HL-60/S4 treated with phorbol 12-myristate 13-acetate at 8.2 ng/mL for 4 days and 3 days (cell line): ENCODE measurements around the gene LY6G6F.

Experiments used
- in situ Hi-C: fragments of 300-500 bp; cut with MboI; formaldehyde crosslinking; loops from 2 replicates; pipeline ENCODE4 v1.15.0; 2022; ENCODE audit warnings: low sequenced_read_pairs

Gene LY6G6F, protein sequence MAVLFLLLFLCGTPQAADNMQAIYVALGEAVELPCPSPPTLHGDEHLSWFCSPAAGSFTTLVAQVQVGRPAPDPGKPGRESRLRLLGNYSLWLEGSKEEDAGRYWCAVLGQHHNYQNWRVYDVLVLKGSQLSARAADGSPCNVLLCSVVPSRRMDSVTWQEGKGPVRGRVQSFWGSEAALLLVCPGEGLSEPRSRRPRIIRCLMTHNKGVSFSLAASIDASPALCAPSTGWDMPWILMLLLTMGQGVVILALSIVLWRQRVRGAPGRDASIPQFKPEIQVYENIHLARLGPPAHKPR

DNA sequence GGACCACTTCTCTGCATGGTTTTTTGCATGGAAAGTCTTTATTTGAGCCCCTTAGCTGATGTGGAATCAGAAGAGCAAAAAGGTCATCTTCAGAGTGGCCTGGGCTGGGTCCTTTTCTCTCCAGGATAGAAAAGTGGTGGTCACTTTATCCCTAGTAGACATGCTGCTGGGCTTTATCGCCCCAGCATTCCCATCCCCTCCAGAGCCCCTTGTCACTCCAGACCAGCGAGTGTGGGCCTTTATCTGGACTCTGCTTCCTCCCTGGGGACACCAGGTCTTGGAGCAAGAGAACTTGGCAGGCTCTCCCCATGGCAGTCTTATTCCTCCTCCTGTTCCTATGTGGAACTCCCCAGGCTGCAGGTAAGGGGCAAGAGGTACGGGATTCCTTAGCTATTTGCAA lies at the start of gene LY6G6F:
Gene LY6G6F (plus strand): TSS at position 268 of the 400 bp plus-strand sequence. CDS start 41 bp downstream, at position 309.
- in situ Hi-C loops: no loop called here

DNA sequence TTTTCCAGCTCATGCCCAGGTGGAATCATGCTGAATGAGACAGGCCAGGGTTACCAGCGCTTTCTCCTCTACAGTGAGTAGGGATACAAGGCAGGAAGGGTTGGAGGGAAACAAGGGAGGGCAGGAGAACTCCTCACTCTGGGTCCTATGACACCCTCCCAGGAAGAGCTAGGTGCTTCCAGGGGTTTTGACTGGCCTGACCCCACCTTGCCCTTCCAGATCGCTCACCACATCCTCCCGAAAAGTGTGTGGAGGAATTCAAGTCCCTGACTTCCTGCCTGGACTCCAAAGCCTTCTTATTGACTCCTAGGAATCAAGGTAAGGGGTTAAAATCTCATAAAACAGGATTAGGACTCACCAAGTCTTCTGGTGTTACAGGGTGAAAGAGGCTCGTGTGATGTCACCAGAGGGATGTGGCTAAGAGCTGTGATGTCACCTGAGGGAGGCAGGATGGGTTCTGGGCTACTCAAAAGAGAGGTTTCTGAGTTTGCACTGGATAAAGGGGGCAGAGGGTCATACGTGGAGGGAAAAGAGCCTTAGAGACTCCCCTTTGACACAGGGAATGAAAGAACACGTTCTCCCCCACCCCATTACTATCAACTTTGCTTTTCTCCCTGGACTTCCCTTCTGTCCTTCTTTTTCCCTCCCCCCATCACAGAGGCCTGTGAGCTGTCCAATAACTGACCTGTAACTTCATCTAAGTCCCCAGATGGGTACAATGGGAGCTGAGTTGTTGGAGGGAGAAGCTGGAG lies 49.1 kb upstream of the LY6G6F start:
- in situ Hi-C loops: loop anchor here (25.0 kb wide), 1 partner anchor 305 kb away; the partner anchor contains the start of genes DXO, NELFE and SKIC2

GRCh38 chr6:31658158-31658688 lies 48.4 kb upstream of the LY6G6F start:
- in situ Hi-C loops: loop anchor here (25.0 kb wide), 1 partner anchor 304 kb away; the partner anchor contains the start of genes DXO, NELFE and SKIC2

DNA sequence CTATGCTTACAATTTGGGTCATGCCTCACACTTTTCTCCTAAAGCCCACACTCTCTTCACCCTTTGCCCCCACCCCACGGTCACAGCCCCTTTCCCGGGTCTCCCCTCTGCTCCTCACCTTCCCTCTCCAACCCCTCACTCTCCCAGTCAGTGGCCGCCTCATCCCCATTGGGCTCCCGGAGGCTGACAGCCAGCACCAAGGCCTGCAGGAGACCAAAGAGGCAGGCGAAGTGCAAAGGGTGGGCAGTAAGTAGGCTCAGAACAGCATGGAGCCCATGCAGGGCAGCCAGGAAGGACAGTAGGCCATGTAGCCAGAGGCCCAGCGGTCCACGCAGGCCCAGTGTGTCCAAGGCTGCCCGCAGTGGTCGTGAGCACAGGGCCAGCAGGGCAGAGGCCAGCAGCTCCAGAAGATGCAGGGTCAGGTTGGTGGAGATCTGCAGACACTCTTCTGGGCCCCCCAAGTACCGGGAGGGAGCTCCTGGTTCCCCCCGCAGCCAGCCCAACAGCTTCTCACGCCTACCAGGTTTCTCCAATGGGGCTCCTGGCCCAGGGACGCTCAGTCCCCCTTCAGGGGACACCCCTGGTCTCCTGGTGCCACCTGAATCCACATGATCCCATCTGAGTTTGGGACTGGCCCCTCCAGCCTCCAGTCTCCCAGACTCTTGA lies 47.5 kb upstream of the LY6G6F start:
- in situ Hi-C loops: loop anchor here (25.0 kb wide), 1 partner anchor 303 kb away; the partner anchor contains the start of genes DXO, NELFE and SKIC2

GRCh38 chr6:31659649-31660380 lies 46.9 kb upstream of the LY6G6F start:
- in situ Hi-C loops: loop anchor here (25.0 kb wide), 1 partner anchor 302 kb away; the partner anchor contains the start of genes DXO, NELFE and SKIC2

DNA sequence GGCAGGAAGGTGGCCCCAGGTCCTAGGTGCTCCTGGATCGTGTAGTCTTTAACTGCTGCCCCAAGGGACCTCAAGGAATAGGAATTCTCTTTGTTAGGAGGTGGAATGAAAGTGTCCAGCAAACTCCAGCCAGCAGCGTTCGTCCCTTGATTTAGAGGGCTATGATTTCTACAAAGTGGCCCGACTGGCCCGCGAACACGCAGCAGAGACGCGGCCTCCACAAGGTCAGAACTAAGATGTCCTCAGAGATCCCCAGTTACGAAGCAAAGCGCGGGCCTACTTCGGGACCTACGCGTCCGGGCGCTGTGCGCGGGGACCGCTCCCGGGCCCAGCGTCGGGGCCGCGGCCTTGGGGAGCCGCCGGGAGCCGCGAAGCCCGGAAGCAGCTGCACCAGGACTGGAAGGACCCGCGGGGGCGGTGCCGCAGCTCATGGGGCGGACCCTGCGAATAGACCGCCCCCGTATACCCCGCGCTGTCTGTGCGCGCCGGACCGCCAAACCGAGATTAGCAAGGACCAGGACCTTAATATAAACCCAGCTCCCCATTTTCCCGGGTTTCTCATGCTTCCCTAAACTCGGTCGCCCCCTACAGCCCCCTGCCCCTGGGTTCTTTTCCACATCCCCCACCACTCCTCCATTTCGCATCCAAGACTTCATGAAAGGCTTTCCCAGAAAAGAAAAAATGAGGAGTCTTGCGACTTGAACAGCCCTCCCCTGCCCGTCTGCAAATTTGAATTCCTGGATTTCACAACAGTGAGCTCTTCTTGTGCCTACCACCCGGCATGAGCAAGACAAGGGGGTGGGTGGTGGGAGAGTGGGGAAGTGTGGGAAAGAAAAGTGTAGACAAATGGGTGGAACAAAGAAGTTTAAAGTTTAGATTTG lies 46.0 kb upstream of the LY6G6F start, which contains the start of gene C6orf47:
Gene C6orf47 (minus strand): TSS at position 398 of the 881 bp plus-strand sequence. CDS start 831 bp downstream, outside the sequence.
- in situ Hi-C loops: loop anchor here (25.0 kb wide), 1 partner anchor 302 kb away; the partner anchor contains the start of genes DXO, NELFE and SKIC2

- in situ Hi-C loops: loop anchor here (25.0 kb wide), 1 partner anchor 301 kb away; the partner anchor contains the start of genes DXO, NELFE and SKIC2
These were observed 45.2 kb upstream of the LY6G6F start for GRCh38 chr6:31661262-31662123.

- in situ Hi-C loops: loop anchor here (25.0 kb wide), 1 partner anchor 300 kb away; the partner anchor contains the start of genes DXO, NELFE and SKIC2
These were observed 44.4 kb upstream of the LY6G6F start for GRCh38 chr6:31662124-31662723.

GRCh38 chr6:31663126-31663960 lies 43.3 kb upstream of the LY6G6F start:
- in situ Hi-C loops: loop anchor here (25.0 kb wide), 1 partner anchor 299 kb away; the partner anchor contains the start of genes DXO, NELFE and SKIC2

GRCh38 chr6:31663961-31664789 lies 42.5 kb upstream of the LY6G6F start:
- in situ Hi-C loops: loop anchor here (25.0 kb wide), 1 partner anchor 298 kb away; the partner anchor contains the start of genes DXO, NELFE and SKIC2

- in situ Hi-C loops: loop anchor here (25.0 kb wide), 1 partner anchor 297 kb away; the partner anchor contains the start of genes DXO, NELFE and SKIC2
These were observed 41.7 kb upstream of the LY6G6F start, which contains the start of gene GPANK1 for GRCh38 chr6:31664790-31665500. Gene GPANK1, minus strand, starts transcription at chr6:31664997. Its CDS starts 519 bp downstream, at chr6:31664478.

DNA sequence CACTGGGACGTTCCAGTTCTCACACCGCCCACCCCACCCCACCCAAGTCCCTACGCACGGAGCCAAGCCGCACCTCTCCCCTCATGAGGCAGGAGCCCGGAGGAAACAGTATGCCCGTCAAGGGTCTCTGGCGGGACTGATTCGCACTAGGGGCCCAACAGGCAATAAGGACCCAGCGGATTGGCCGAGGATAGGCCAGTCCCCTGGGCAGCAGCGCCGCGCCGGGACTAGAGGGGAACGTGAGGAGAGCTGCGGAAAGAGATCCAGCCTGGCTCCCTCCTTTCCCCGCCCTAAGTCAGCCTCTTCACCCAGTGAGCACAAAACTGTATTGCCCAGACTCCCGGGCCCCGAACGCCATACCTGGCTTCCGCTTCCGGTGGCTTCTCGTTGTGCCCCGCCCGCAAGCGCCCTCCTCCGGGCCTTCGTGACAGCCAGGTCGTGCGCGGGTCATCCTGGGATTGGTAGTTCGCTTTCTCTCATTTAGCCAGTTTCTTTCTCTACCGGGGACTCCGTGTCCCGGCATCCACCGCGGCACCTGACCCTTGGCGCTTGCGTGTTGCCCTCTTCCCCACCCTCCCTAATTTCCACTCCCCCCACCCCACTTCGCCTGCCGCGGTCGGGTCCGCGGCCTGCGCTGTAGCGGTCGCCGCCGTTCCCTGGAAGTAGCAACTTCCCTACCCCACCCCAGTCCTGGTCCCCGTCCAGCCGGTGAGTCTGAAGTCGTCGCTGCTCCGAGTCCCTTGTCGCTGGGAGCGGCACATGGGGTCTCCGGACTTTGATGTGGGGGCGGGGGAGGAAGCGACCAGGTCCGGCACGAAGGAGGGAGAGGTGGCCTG lies 40.9 kb upstream of the LY6G6F start, which contains the start of gene CSNK2B:
Gene CSNK2B (plus strand): TSS at position 580 of the 836 bp plus-strand sequence. CDS start 752 bp downstream, outside the sequence.
- in situ Hi-C loops: loop anchor here (25.0 kb wide), 1 partner anchor 297 kb away; the partner anchor contains the start of genes DXO, NELFE and SKIC2

DNA sequence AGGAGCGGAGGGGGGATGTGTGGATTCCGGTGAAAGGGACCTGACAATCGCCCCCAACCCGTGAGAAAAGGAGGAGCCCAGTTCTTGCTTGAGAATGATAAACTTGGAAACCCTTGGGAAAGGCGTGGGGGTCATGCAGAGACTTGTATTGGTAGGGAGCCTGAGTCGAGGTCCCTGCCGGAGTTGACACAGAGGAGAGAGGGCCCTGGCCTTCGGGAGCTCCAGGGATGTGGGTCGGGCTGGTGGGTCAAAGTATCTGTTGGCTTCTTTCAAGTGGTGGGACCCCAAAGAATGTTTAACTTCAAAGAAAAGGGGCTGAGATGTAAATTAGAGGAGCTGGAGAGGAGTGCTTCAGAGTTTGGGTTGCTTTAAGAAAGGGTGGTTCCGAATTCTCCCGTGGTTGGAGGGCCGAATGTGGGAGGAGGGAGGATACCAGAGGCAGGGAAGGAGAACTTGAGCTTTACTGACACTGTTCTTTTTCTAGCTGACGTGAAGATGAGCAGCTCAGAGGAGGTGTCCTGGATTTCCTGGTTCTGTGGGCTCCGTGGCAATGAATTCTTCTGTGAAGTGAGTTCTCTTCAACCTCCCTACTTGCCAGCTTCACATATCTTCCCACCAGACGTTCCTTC lies 40.2 kb upstream of the LY6G6F start:
- in situ Hi-C loops: loop anchor here (25.0 kb wide), 1 partner anchor 296 kb away; the partner anchor contains the start of genes DXO, NELFE and SKIC2
